SK-N-SH treated with all-trans-retinoic acid at 6 μM for 48 hours (cell line): Measurements from ENCODE around the gene IGLL5.

Experiments
- ATAC-seq: fragments of 200-7000 bp; cut with Tn5 transposase; 3 replicates; pipeline ENCODE4 v1.9.1; 2020; ENCODE audit warnings: mild to moderate bottlenecking, moderate library complexity
- ARNTL ChIP-seq: fragments of 450-650 bp; formaldehyde crosslinking; IDR thresholded peaks from 2 replicates; pipeline ENCODE4 v1.5.0; 2020; ENCODE audit warnings: low read depth, mild to moderate bottlenecking, moderate library complexity, borderline replicate concordance
- BACH2 ChIP-seq: fragments of 250-450 bp; sonication (Bioruptor Pico); IDR thresholded peaks from 2 replicates; pipeline ENCODE4 v1.9.0; 2021; ENCODE audit warnings: mild to moderate bottlenecking, borderline replicate concordance
- CREB5 ChIP-seq: fragments of 250-450 bp; sonication (Bioruptor Pico); IDR thresholded peaks from 2 replicates; pipeline ENCODE4 v1.5.1; 2020; ENCODE audit warnings: low read depth, mild to moderate bottlenecking, moderate library complexity
- CSDC2 ChIP-seq: fragments of 250-450 bp; sonication (Bioruptor Pico); IDR thresholded peaks from 2 replicates; pipeline ENCODE4 v1.5.0; 2020; ENCODE audit warnings: mild to moderate bottlenecking, moderate library complexity
- CSRNP3 ChIP-seq: fragments of 250-450 bp; sonication (Bioruptor Pico); IDR thresholded peaks from 2 replicates; pipeline ENCODE4 v1.5.1; 2021; ENCODE audit warnings: mild to moderate bottlenecking, moderate library complexity
- ESRRG ChIP-seq: fragments of 250-450 bp; sonication (Bioruptor Pico); IDR thresholded peaks from 2 replicates; pipeline ENCODE4 v1.6.1; 2021; ENCODE audit warnings: mild to moderate bottlenecking
- GLIS3 ChIP-seq: fragments of 250-450 bp; sonication (Bioruptor Pico); IDR thresholded peaks from 2 replicates; pipeline ENCODE4 v1.5.0; 2020; ENCODE audit warnings: mild to moderate bottlenecking, moderate library complexity
- ISL1 ChIP-seq: fragments of 250-450 bp; sonication (Bioruptor Pico); IDR thresholded peaks from 2 replicates; pipeline ENCODE4 v2.1.2; 2022; ENCODE audit warnings: mild to moderate bottlenecking, moderate library complexity
- OSR1 ChIP-seq: fragments of 250-450 bp; sonication (Bioruptor Pico); IDR thresholded peaks from 2 replicates; pipeline ENCODE4 v1.8.0; 2022; ENCODE audit warnings: moderate library complexity, mild to moderate bottlenecking, inconsistent platforms
- PATZ1 ChIP-seq: fragments of 250-450 bp; sonication (Bioruptor Pico); IDR thresholded peaks from 2 replicates; pipeline ENCODE4 v1.8.0; 2020; ENCODE audit warnings: mild to moderate bottlenecking, moderate library complexity, borderline replicate concordance
- POU6F1 ChIP-seq: fragments of 250-450 bp; sonication (Bioruptor Pico); IDR thresholded peaks from 2 replicates; pipeline ENCODE4 v1.8.0; 2021; ENCODE audit warnings: low read depth, mild to moderate bottlenecking, moderate library complexity, borderline replicate concordance
- PPARA ChIP-seq: fragments of 250-450 bp; sonication (Bioruptor Pico); IDR thresholded peaks from 2 replicates; pipeline ENCODE4 v1.5.0; 2020; ENCODE audit warnings: mild to moderate bottlenecking, borderline replicate concordance
- SNAI2 ChIP-seq: fragments of 250-450 bp; sonication (Bioruptor Pico); IDR thresholded peaks from 2 replicates; pipeline ENCODE4 v1.5.0; 2020; ENCODE audit warnings: mild to moderate bottlenecking, moderate library complexity
- TOX ChIP-seq: fragments of 250-450 bp; sonication (Bioruptor Pico); IDR thresholded peaks from 2 replicates; pipeline ENCODE4 v1.8.0; 2021; ENCODE audit warnings: mild to moderate bottlenecking, moderate library complexity, borderline replicate concordance
- TSHZ2 ChIP-seq: fragments of 250-450 bp; sonication (Bioruptor Pico); IDR thresholded peaks from 2 replicates; pipeline ENCODE4 v1.5.0; 2020; ENCODE audit warnings: mild to moderate bottlenecking, moderate library complexity
- ZC3H10 ChIP-seq: fragments of 250-450 bp; sonication (Bioruptor Pico); IDR thresholded peaks from 2 replicates; pipeline ENCODE4 v1.5.1; 2021; ENCODE audit warnings: mild to moderate bottlenecking, moderate library complexity
- ZFP3 ChIP-seq: fragments of 250-450 bp; sonication (Bioruptor Pico); IDR thresholded peaks from 2 replicates; pipeline ENCODE4 v1.5.0; 2020; ENCODE audit warnings: mild to moderate bottlenecking, moderate library complexity
- ZFP30 ChIP-seq: fragments of 450-650 bp; formaldehyde crosslinking; IDR thresholded peaks from 2 replicates; pipeline ENCODE4 v1.5.0; 2022; ENCODE audit warnings: mild to moderate bottlenecking, moderate library complexity
- ZNF565 ChIP-seq: fragments of 450-650 bp; formaldehyde crosslinking; conservative IDR thresholded peaks from 2 replicates; pipeline ENCODE4 v1.5.0; 2020; ENCODE audit warnings: low read depth, mild to moderate bottlenecking, moderate library complexity
- ZNF70 ChIP-seq: fragments of 450-650 bp; formaldehyde crosslinking; IDR thresholded peaks from 2 replicates; pipeline ENCODE4 v1.5.0; 2020; ENCODE audit warnings: mild to moderate bottlenecking, moderate library complexity
- ZNF8 ChIP-seq: fragments of 450-650 bp; formaldehyde crosslinking; IDR thresholded peaks from 2 replicates; pipeline ENCODE4 v1.5.0; 2020; ENCODE audit warnings: mild to moderate bottlenecking, moderate library complexity

The IGLL5 gene

GRCh38 chr22:22851969-22852368 lies 35.6 kb upstream of the IGLL5 start:
- ATAC-seq: no peak
- no peak for TF ChIP-seq ZNF565 (CRISPR knock-in tag)
- no peak for TF ChIP-seq CREB5 (CRISPR knock-in tag)
- TF ChIP-seq ZNF70 (CRISPR knock-in tag): no peak
- no peak for TF ChIP-seq ESRRG (CRISPR knock-in tag)
- TF ChIP-seq SNAI2 (CRISPR knock-in tag): no peak
- TF ChIP-seq POU6F1 (CRISPR knock-in tag): no peak
- TF ChIP-seq, all 23 proteins: peak for 0

- no peak for ATAC-seq
- TF ChIP-seq ZFP3: no peak
- no peak for TF ChIP-seq ZNF565 (CRISPR knock-in tag)
- no peak for TF ChIP-seq POU6F1 (CRISPR knock-in tag)
- no peak for TF ChIP-seq ZFP30
- no peak for TF ChIP-seq ARNTL (CRISPR knock-in tag)
- no peak for TF ChIP-seq ZC3H10 (CRISPR knock-in tag)
- no peak for TF ChIP-seq ESRRG (CRISPR knock-in tag)
- TF ChIP-seq TSHZ2 (CRISPR knock-in tag): no peak
- no peak for TF ChIP-seq ISL1 (CRISPR knock-in tag)
- TF ChIP-seq GLIS3: no peak
- TF ChIP-seq ZNF8 (CRISPR knock-in tag): no peak
- TF ChIP-seq OSR1 (CRISPR knock-in tag): no peak
- TF ChIP-seq TOX: no peak
- no peak for TF ChIP-seq CREB5 (CRISPR knock-in tag)
- no peak for TF ChIP-seq BACH2 (CRISPR knock-in tag)
Observed at GRCh38 chr22:22853713-22854112, 33.9 kb upstream of the IGLL5 start.

GRCh38 chr22:22854466-22854865 lies 33.1 kb upstream of the IGLL5 start:
- TF ChIP-seq BACH2 (CRISPR knock-in tag): no peak
- TF ChIP-seq ZNF70 (CRISPR knock-in tag): no peak
- no peak for TF ChIP-seq TOX
- no peak for TF ChIP-seq CSDC2 (CRISPR knock-in tag)
- no peak for TF ChIP-seq ZC3H10 (CRISPR knock-in tag)
- TF ChIP-seq ISL1 (CRISPR knock-in tag): no peak
- TF ChIP-seq GLIS3: no peak
- no peak for TF ChIP-seq CSRNP3 (CRISPR knock-in tag)
- no peak for TF ChIP-seq ZFP3
- TF ChIP-seq POU6F1 (CRISPR knock-in tag): no peak
- no peak for TF ChIP-seq ZNF565 (CRISPR knock-in tag)
- no peak for TF ChIP-seq PPARA (CRISPR knock-in tag)
- TF ChIP-seq PATZ1 (CRISPR knock-in tag): no peak
- no peak for TF ChIP-seq ZFP30
- no peak for TF ChIP-seq CREB5 (CRISPR knock-in tag)
- no peak for TF ChIP-seq OSR1 (CRISPR knock-in tag)
- ATAC-seq: no peak
